HG03103 (cell line): Measurements from ENCODE around the gene PTPRC.

ENCODE experiments used
- ATAC-seq: cut with Tn5 transposase; IDR thresholded peaks from one replicate; pipeline ENCODE4 v1.9.1; 2021; ENCODE audit warnings: low read depth; ENCODE audit not compliant: unreplicated experiment

PTPRC gene

DNA sequence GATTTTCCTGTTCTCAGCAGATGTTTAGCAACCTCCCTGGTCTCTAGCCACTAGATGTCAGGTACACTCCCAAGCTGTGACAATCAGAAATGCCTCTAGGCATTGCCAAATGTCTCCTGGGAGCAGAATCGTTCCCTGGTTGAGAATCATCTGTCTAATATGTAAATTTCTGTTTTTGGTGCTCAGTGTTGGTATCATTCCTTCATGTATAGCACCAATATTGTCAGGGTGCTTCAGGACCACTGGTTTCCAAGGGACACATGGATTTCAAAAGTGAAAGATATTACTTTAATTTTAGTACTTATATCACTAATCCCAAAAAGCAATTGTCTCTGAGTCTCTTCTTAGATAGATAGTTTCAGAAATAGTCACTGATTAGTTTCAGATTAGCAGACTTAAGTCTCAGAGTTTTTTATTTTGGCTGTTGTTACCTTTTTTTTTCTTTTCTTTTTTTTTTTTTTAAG lies 160.1 kb downstream of the PTPRC start:
- ATAC-seq: peak; percentile 69

GRCh38 chr1:198805498-198806151 lies 166.8 kb downstream of the PTPRC start:
- no peak for ATAC-seq

DNA sequence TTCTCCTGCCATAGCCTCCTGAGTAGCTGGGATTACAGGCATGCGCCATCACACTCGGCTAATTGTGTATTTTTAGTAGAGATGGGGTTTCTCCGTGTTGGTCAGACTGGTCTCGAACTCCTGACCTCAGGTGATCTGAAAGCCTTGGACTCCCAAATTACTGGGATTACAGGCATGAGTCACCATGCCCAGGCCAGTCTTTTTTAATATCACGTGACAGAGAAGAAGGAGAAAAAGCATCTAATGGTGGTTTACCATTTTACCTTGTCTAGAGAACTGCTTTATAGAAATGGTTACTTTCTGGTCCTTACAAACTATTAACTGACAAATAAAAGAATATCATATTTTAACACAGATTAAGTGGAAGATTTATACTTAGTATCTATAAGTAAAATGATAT lies 168.0 kb downstream of the PTPRC start:
- no peak for ATAC-seq
